ENCODE data around the gene MT1F.

- no peak for TF ChIP-seq CTCF (IDR thresholded peaks at IDR 0.05)
- TF ChIP-seq EZH2 (IDR thresholded peaks at IDR 0.05): peak; percentile 22
Measured at GRCh38 chr16:56669840-56670619, 12.3 kb downstream of the MT1F start.

Data from neural progenitor cell (in vitro differentiated cells).